Muscle layer of duodenum (tissue), 2 donors: ENCODE measurements around the gene RBFOX1.

Experiments used
- H3K27ac ChIP-seq: one replicate; pipeline ENCODE4 v1.7.0; 2013; ENCODE audit warnings: mild to moderate bottlenecking, low read length
- H3K27me3 ChIP-seq: one replicate; pipeline ENCODE4 v1.7.0; 2013; ENCODE audit warnings: low read depth, mild to moderate bottlenecking, control low read depth, low read length
- H3K36me3 ChIP-seq, 2 donors: one replicate each; pipeline ENCODE4 v1.7.0; 2013; ENCODE audit warnings: low read length in 2 of 2, control low read depth in 1 of 2, mild to moderate bottlenecking in 1 of 2; ENCODE audit not compliant: insufficient read depth in 2 of 2, control insufficient read depth in 1 of 2
- H3K4me1 ChIP-seq, 2 donors: one replicate each; pipeline ENCODE4 v1.7.0; 2013; ENCODE audit warnings: low read length in 2 of 2, mild to moderate bottlenecking in 2 of 2, control low read depth in 1 of 2, moderate library complexity in 1 of 2; ENCODE audit not compliant: insufficient read depth in 2 of 2, control insufficient read depth in 1 of 2
- H3K4me3 ChIP-seq, 2 donors: one replicate each; pipeline ENCODE4 v1.7.0; 2013; ENCODE audit warnings: low read length in 2 of 2, low read depth in 1 of 2, mild to moderate bottlenecking in 1 of 2
- H3K9me3 ChIP-seq, 2 donors: one replicate each; pipeline ENCODE4 v1.7.0; 2013; ENCODE audit warnings: low read length in 2 of 2, control low read depth in 1 of 2, mild to moderate bottlenecking in 1 of 2; ENCODE audit not compliant: control insufficient read depth in 1 of 2
- donor health status: healthy.

Gene RBFOX1

GRCh38 chr16:7334801-7335560 is 2.3 kb downstream of the RBFOX1 start:
- Histone ChIP-seq H3K9me3 (no peaks in the 10 kb centered on the region), H3K27ac (no peak overlapping the region), H3K27me3 (no peaks in the 10 kb centered on the region), H3K4me3 (no peak overlapping the region), H3K36me3 (no peaks in the 10 kb centered on the region), H3K4me1 (no peaks in the 10 kb centered on the region)

GRCh38 chr16:7335991-7336634 is 3.5 kb downstream of the RBFOX1 start:
- no peaks in the 10 kb centered on the region for H3K36me3 ChIP-seq
- H3K27ac ChIP-seq: no peak overlapping the region
- H3K4me1 ChIP-seq: no peaks in the 10 kb centered on the region
- H3K27me3 ChIP-seq: no peaks in the 10 kb centered on the region
- H3K9me3 ChIP-seq: no peaks in the 10 kb centered on the region
- H3K4me3 ChIP-seq: no peak overlapping the region

- H3K36me3 ChIP-seq: no peaks in the 10 kb centered on the region
- H3K9me3 ChIP-seq: no peaks in the 10 kb centered on the region
- H3K4me3 ChIP-seq: no peak overlapping the region
- H3K27ac ChIP-seq: no peak overlapping the region
- H3K27me3 ChIP-seq: no peaks in the 10 kb centered on the region
- H3K4me1 ChIP-seq: no peaks in the 10 kb centered on the region
Observed at GRCh38 chr16:7336742-7337141, 4.1 kb downstream of the RBFOX1 start.

GRCh38 chr16:7338826-7339225 is 6.2 kb downstream of the RBFOX1 start:
- Histone ChIP-seq H3K4me3 (no peak overlapping the region), H3K9me3 (no peaks in the 10 kb centered on the region), H3K27ac (no peak overlapping the region)

GRCh38 chr16:7339700-7340099 is 7.1 kb downstream of the RBFOX1 start:
- Histone ChIP-seq H3K4me3 (no peak overlapping the region), H3K27ac (no peak overlapping the region), H3K4me1 (no peaks in the 10 kb centered on the region), H3K27me3 (no peaks in the 10 kb centered on the region), H3K9me3 (no peaks in the 10 kb centered on the region), H3K36me3 (no peaks in the 10 kb centered on the region)

More at GRCh38 chr16:7338826-7339225, 6.2 kb downstream of the RBFOX1 start:
- H3K36me3 ChIP-seq: no peaks in the 10 kb centered on the region
- no peaks in the 10 kb centered on the region for H3K4me1 ChIP-seq
- H3K27me3 ChIP-seq: no peaks in the 10 kb centered on the region

GRCh38 chr16:7340938-7341337 is 8.3 kb downstream of the RBFOX1 start:
- Histone ChIP-seq H3K4me1 (no peaks in the 10 kb centered on the region), H3K4me3 (no peak overlapping the region), H3K27me3 (no peaks in the 10 kb centered on the region), H3K27ac (no peak overlapping the region), H3K9me3 (no peaks in the 10 kb centered on the region), H3K36me3 (no peaks in the 10 kb centered on the region)

GRCh38 chr16:7342598-7342997 is 10.0 kb downstream of the RBFOX1 start:
- no peaks in the 10 kb centered on the region for H3K9me3 ChIP-seq
- H3K4me1 ChIP-seq: no peaks in the 10 kb centered on the region
- no peaks in the 10 kb centered on the region for H3K36me3 ChIP-seq
- H3K4me3 ChIP-seq: no peak overlapping the region
- H3K27me3 ChIP-seq: no peaks in the 10 kb centered on the region
- H3K27ac ChIP-seq: no peak overlapping the region

- H3K9me3 ChIP-seq: no peaks in the 10 kb centered on the region
- no peaks in the 10 kb centered on the region for H3K27me3 ChIP-seq
- H3K27ac ChIP-seq: no peak overlapping the region
- H3K36me3 ChIP-seq: no peaks in the 10 kb centered on the region
- no peak overlapping the region for H3K4me3 ChIP-seq
- no peaks in the 10 kb centered on the region for H3K4me1 ChIP-seq
Observed at GRCh38 chr16:7343243-7343642, 10.6 kb downstream of the RBFOX1 start.

GRCh38 chr16:7344830-7345780 is 12.5 kb downstream of the RBFOX1 start:
- Histone ChIP-seq H3K36me3 (no peaks in the 10 kb centered on the region), H3K9me3 (no peaks in the 10 kb centered on the region), H3K27me3 (no peaks in the 10 kb centered on the region), H3K27ac (no peak overlapping the region), H3K4me1 (no peaks in the 10 kb centered on the region), H3K4me3 (no peak overlapping the region)

GRCh38 chr16:7350806-7351205 is 18.2 kb downstream of the RBFOX1 start:
- Histone ChIP-seq H3K36me3 (no peaks in the 10 kb centered on the region), H3K9me3 (no peaks in the 10 kb centered on the region), H3K27ac (no peak overlapping the region), H3K27me3 (no peaks in the 10 kb centered on the region), H3K4me3 (no peak overlapping the region), H3K4me1 (no peaks in the 10 kb centered on the region)
